ENCODE results near the gene HS3ST3A1. TPM values are rescaled to one million over a fixed set of nuclear protein-coding genes. Genes with fewer than 3 reads are reported as not detected.

Gene HS3ST3A1
- total RNA-seq, 4 donors from 2014 or later: 0.30 to 7.3 TPM; not detected in 2

DNA sequence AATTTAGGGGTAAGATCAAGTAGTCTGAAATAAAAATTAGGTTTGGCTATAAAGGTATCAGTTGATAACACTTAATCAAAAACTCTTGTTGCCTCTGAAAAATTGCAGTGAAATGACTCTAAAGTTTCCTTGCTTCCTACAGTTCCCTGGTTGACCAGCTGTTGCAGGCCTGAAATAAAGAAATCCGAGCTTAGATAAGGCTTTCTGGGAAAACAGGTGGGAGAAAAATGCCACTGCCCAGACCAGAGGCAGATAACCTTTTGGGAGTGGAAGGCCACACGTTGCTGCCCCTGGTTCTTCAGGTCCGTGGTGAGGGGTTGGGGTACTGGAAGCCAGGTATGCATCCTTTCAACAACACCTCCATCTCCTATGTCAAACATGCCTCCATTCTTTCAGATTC is 111.3 kb downstream of the HS3ST3A1 start:
- Histone ChIP-seq H3K27me3 (no peaks in the 10 kb centered on the region), H3K36me3 (no peaks in the 10 kb centered on the region), H3K4me3 (no peak overlapping the region), H3K27ac (no peak overlapping the region), H3K4me1 (no peaks in the 10 kb centered on the region), H3K9me3 (no peaks in the 10 kb centered on the region)
- DNase-seq (ENCODE audit: low spot score in 2 of 2): no peak
- TF ChIP-seq EP300 (IDR thresholded peaks at IDR 0.05) (no peak), CTCF (IDR thresholded peaks at IDR 0.05) (no peak), POLR2A (IDR thresholded peaks at IDR 0.05) (no peak)
- WGBS, 2 donors: 67 to 75% methylated on average over 3 of the region's 3 CpGs

DNA sequence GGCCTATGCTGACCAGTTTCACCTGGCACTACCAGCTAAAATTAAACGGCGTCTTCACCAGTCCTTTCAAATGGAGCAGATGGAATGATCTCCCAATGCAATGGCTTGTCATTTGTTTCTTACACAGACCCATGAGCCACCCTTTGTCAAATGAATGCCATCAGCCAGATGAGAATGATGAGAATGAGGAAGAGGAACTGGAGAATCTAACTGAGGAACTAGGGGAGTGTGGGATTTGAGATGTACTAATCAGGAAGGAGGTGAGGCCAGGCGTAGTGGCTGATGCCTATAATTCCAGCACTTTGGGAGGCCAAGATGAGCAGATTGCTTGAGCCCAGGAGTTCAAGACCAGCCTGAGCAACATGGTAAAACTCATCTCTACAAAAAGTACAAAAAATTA is 116.4 kb downstream of the HS3ST3A1 start:
- Histone ChIP-seq H3K27ac (no peak overlapping the region), H3K4me3 (no peak overlapping the region), H3K36me3 (peaks cover 0 to 3% (median 0%) of the 10 kb centered on the region in 3 donors), H3K4me1 (no peaks in the 10 kb centered on the region), H3K9me3 (peaks cover 0 to 16% (median 0%) of the 10 kb centered on the region in 4 donors), H3K27me3 (no peaks in the 10 kb centered on the region)
- 89 to 91% methylated on average over 3 of the region's 3 CpGs for WGBS, 2 donors
- TF ChIP-seq POLR2A (IDR thresholded peaks at IDR 0.05) (no peak), CTCF (IDR thresholded peaks at IDR 0.05) (no peak), EP300 (IDR thresholded peaks at IDR 0.05) (no peak)
- DNase-seq (ENCODE audit: low spot score in 2 of 2): no peak

DNA sequence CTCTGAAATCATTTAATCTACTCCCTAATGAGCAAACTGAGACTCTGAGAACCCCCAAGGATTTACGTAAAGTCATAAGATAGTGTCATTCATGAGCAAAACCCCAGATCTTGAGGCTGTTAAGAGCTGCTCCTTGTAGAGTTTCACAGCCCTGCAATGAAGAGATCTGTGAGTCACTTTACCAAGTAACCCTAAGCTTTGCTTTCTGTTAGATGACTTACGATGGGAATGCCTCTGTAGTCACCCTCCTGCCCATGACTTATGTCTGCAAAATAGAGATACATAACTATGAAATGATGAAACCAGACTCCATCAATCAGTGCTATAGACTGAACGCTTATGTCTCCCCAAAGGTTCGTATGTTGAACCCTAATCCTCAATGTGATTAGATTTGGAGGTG is 117.7 kb downstream of the HS3ST3A1 start:
- no peak for DNase-seq (ENCODE audit: low spot score in 2 of 2)
- Histone ChIP-seq H3K36me3 (peaks cover 0 to 3% (median 0%) of the 10 kb centered on the region in 3 donors), H3K27ac (no peak overlapping the region), H3K27me3 (no peaks in the 10 kb centered on the region), H3K4me3 (no peak overlapping the region), H3K9me3 (peaks cover 0 to 24% (median 0%) of the 10 kb centered on the region in 4 donors), H3K4me1 (no peaks in the 10 kb centered on the region)
- TF ChIP-seq POLR2A (IDR thresholded peaks at IDR 0.05) (no peak), EP300 (IDR thresholded peaks at IDR 0.05) (no peak), CTCF (IDR thresholded peaks at IDR 0.05) (no peak)
- WGBS, 2 donors: 88 to 97% methylated on average over 4 of the region's 4 CpGs

- no peak for DNase-seq (ENCODE audit: low spot score in 2 of 2)
- Histone ChIP-seq H3K4me3 (no peak overlapping the region), H3K4me1 (no peaks in the 10 kb centered on the region), H3K9me3 (peaks cover 0 to 24% (median 0%) of the 10 kb centered on the region in 4 donors), H3K27ac (no peak overlapping the region), H3K36me3 (peaks cover 0 to 3% (median 0%) of the 10 kb centered on the region in 3 donors), H3K27me3 (no peaks in the 10 kb centered on the region)
- TF ChIP-seq POLR2A (IDR thresholded peaks at IDR 0.05) (no peak), CTCF (IDR thresholded peaks at IDR 0.05) (no peak), EP300 (IDR thresholded peaks at IDR 0.05) (no peak)
Measured at GRCh38 chr17:13480877-13481276, 120.9 kb downstream of the HS3ST3A1 start.

- H3K9me3 ChIP-seq: peaks cover 0 to 24% (median 0%) of the 10 kb centered on the region in 4 donors
- H3K36me3 ChIP-seq: peaks cover 0 to 3% (median 0%) of the 10 kb centered on the region in 3 donors
- no peak for TF ChIP-seq EP300 (IDR thresholded peaks at IDR 0.05)
- TF ChIP-seq POLR2A (IDR thresholded peaks at IDR 0.05): no peak
- TF ChIP-seq CTCF (IDR thresholded peaks at IDR 0.05): no peak
- DNase-seq (ENCODE audit: low spot score in 2 of 2): no peak
- WGBS, 2 donors: 76 to 84% methylated on average over 2 of the region's 2 CpGs
- H3K4me3 ChIP-seq: no peak overlapping the region
- no peak overlapping the region for H3K27ac ChIP-seq
- peaks cover 0 to 4% (median 0%) of the 10 kb centered on the region in 4 donors for H3K4me1 ChIP-seq
- H3K27me3 ChIP-seq: no peaks in the 10 kb centered on the region
Measured at GRCh38 chr17:13478326-13478830, 123.4 kb downstream of the HS3ST3A1 start.

Measured in tibial nerve (tissue), 4 donors.